ENCODE results near the gene BEST1. TPM values are rescaled to one million over a fixed set of nuclear protein-coding genes. Genes with fewer than 3 reads are reported as not detected.

The BEST1 gene
- total and polyA plus RNA-seq, 2 of the 13 experiments (the other 11 are each of a cell fraction or from before 2014, with no cell fraction given) = 0.09 to 0.65 TPM

- peak; percentile 31; the same call in 1 of the 2 replicates for TF ChIP-seq ZNF556 (CRISPR knock-in tag; IDR thresholded peaks at IDR 0.05; ENCODE audit: borderline replicate concordance)
- peak; percentile 82; the same call in 1 of the 2 replicates for TF ChIP-seq RFXAP (CRISPR knock-in tag; IDR thresholded peaks at IDR 0.05; ENCODE audit: borderline replicate concordance)
- TF ChIP-seq ZNF441 (CRISPR knock-in tag; IDR thresholded peaks at IDR 0.05; ENCODE audit: borderline replicate concordance) = 0 out of 2 replicates have a peak, but pooled peaks have one; percentile 20
- TF ChIP-seq MEIS2 (CRISPR knock-in tag; IDR thresholded peaks at IDR 0.05) = peak; percentile 17; the same call in 1 of the 2 replicates
- 0 out of 2 replicates have a peak, but pooled peaks have one; percentile 44 for TF ChIP-seq ZBTB38 (CRISPR knock-in tag; IDR thresholded peaks at IDR 0.05)
- peak; percentile 43; the same call in 1 of the 2 replicates for TF ChIP-seq ESRRA (CRISPR knock-in tag; IDR thresholded peaks at IDR 0.05; ENCODE audit: low read depth)
- 0 out of 2 replicates have a peak, but pooled peaks have one; percentile 17 for TF ChIP-seq TFDP1 (CRISPR knock-in tag; IDR thresholded peaks at IDR 0.05; ENCODE audit: borderline replicate concordance)
- no peak for TF ChIP-seq SCMH1 (CRISPR knock-in tag; IDR thresholded peaks at IDR 0.05; ENCODE audit: borderline replicate concordance)
- peak; percentile 57; the same call in 1 of the 2 replicates for TF ChIP-seq RXRB (CRISPR knock-in tag; IDR thresholded peaks at IDR 0.05; ENCODE audit: borderline replicate concordance)
- TF ChIP-seq NPAS2 (CRISPR knock-in tag; IDR thresholded peaks at IDR 0.05; ENCODE audit: borderline replicate concordance) = no peak
- peak; percentile 34; the same call in 1 of the 2 replicates for TF ChIP-seq MNT (IDR thresholded peaks at IDR 0.05)
- peak; percentile 68; the same call in 1 of the 2 replicates for TF ChIP-seq ZNF124 (CRISPR knock-in tag; IDR thresholded peaks at IDR 0.05)
- peak; percentile 71; the same call in 1 of the 2 replicates for TF ChIP-seq SPEN (CRISPR knock-in tag; IDR thresholded peaks at IDR 0.05; ENCODE audit: low read depth)
- peak; percentile 45 for TF ChIP-seq CTCF (CRISPR knock-in tag; IDR thresholded peaks at IDR 0.05)
- peak; percentile 72; the same call in 1 of the 2 replicates for TF ChIP-seq ZIK1 (CRISPR knock-in tag; IDR thresholded peaks at IDR 0.05; ENCODE audit: borderline replicate concordance, low read depth)
- TF ChIP-seq KLF6 (CRISPR knock-in tag; IDR thresholded peaks at IDR 0.05) = peak; percentile 23
- TF ChIP-seq KDM5B (CRISPR knock-in tag; IDR thresholded peaks at IDR 0.05; ENCODE audit: borderline replicate concordance) = peak; percentile 74; the same call in 1 of the 2 replicates
- no peak for TF ChIP-seq CSRNP2 (CRISPR knock-in tag; conservative IDR thresholded peaks at IDR 0.05; ENCODE audit: low read depth)
- peak; percentile 67 for TF ChIP-seq KDM2A (CRISPR knock-in tag; IDR thresholded peaks at IDR 0.05; ENCODE audit: borderline replicate concordance, low read depth)
- TF ChIP-seq SMAD3 (CRISPR knock-in tag; IDR thresholded peaks at IDR 0.05) = 0 out of 2 replicates have a peak, but pooled peaks have one; percentile 15
- TF ChIP-seq DPF2 (CRISPR knock-in tag; IDR thresholded peaks at IDR 0.05; ENCODE audit: borderline replicate concordance, low read depth) = 0 out of 2 replicates have a peak, but pooled peaks have one; percentile 15
- no peak for TF ChIP-seq ZNF660 (CRISPR knock-in tag; IDR thresholded peaks at IDR 0.05; ENCODE audit: borderline replicate concordance, low read depth)
These were observed 21.3 kb downstream of the BEST1 start (continued) for GRCh38 chr11:61971248-61972111.
